PC-3 (cell line): Measurements from ENCODE around the gene PTGES. TPM values are rescaled to one million over a fixed set of nuclear protein-coding genes. Genes with fewer than 3 reads are reported as not detected.

Experiments used
- ATAC-seq: fragments of 200-7000 bp; cut with Tn5 transposase; 2 replicates; pipeline ENCODE4 v1.9.1; 2020; ENCODE audit warnings: mild to moderate bottlenecking, moderate library complexity
- BruUV-seq: library from RNA; stranded (reverse); fragments of 400-500 nt; replicated peaks from 2 replicates; lab custom pipeline; 2021; lab: Mats Ljungman, UMichigan
- CTCF ChIA-PET: fragments of 300-600 bp; sonication (Branson Sonifier 250); formaldehyde crosslinking; loops from one replicate; lab custom pipeline; 2022; ENCODE audit warnings: antibody characterized with exemption; lab: Charles Lee
- POLR2A ChIA-PET: fragments of 300-600 bp; sonication (Branson Sonifier 250); formaldehyde crosslinking; loops from one replicate; lab custom pipeline; 2022; ENCODE audit warnings: antibody characterized with exemption; ENCODE audit not compliant: unreplicated experiment; lab: Charles Lee
- DNase-seq: peaks from one replicate; pipeline ENCODE4 v3.0.0-alpha.2; 2015
- H2AFZ ChIP-seq: fragments of 300-600 bp; sonication (generic); 2 replicates; pipeline ENCODE4 v1.6.0; 2016; ENCODE audit warnings: antibody characterized with exemption, low read length
- H3F3A ChIP-seq: fragments of 300-600 bp; sonication (generic); one replicate; pipeline ENCODE4 v1.6.0; 2017; ENCODE audit warnings: antibody characterized with exemption, low read length, control low read depth, mild to moderate bottlenecking; ENCODE audit not compliant: unreplicated experiment
- H3K27ac ChIP-seq: fragments of 300-600 bp; sonication (generic); 2 replicates; pipeline ENCODE4 v1.5.1; 2016; ENCODE audit warnings: mild to moderate bottlenecking, low read length
- H3K27me3 ChIP-seq: fragments of 300-600 bp; sonication (generic); 2 replicates; pipeline ENCODE4 v1.6.1; 2016; ENCODE audit warnings: low read length, mixed read lengths
- H3K36me3 ChIP-seq: fragments of 300-600 bp; sonication (generic); 2 replicates; pipeline ENCODE4 v1.6.1; 2016; ENCODE audit warnings: low read depth, mixed run types, low read length, mixed read lengths
- H3K4me1 ChIP-seq: fragments of 300-600 bp; sonication (generic); 2 replicates; pipeline ENCODE4 v1.5.1; 2016; ENCODE audit warnings: low read length; ENCODE audit not compliant: insufficient read depth
- H3K4me2 ChIP-seq: fragments of 300-600 bp; sonication (generic); 2 replicates; pipeline ENCODE4 v1.6.0; 2016; ENCODE audit warnings: low read length
- H3K4me3 ChIP-seq: fragments of 300-600 bp; sonication (generic); 2 replicates; pipeline ENCODE4 v1.5.1; 2016; ENCODE audit warnings: mild to moderate bottlenecking, low read length, mixed read lengths
- H3K79me2 ChIP-seq: fragments of 300-600 bp; sonication (generic); 2 replicates; pipeline ENCODE4 v1.6.1; 2017; ENCODE audit warnings: low read length, mixed read lengths
- H3K9ac ChIP-seq: fragments of 300-600 bp; sonication (generic); 2 replicates; pipeline ENCODE4 v1.6.0; 2016; ENCODE audit warnings: mild to moderate bottlenecking, low read length
- H3K9me2 ChIP-seq: fragments of 300-600 bp; sonication (generic); replicated peaks from 2 replicates; pipeline ENCODE4 v1.6.1; 2016; ENCODE audit warnings: mixed run types, low read length, mixed read lengths
- H3K9me3 ChIP-seq: fragments of 300-600 bp; sonication (generic); 2 replicates; pipeline ENCODE4 v1.6.1; 2016; ENCODE audit warnings: low read length, mixed read lengths
- H4K20me1 ChIP-seq: fragments of 300-600 bp; sonication (generic); 2 replicates; pipeline ENCODE4 v1.6.1; 2016; ENCODE audit warnings: low read length, mixed read lengths
- EZH2 ChIP-seq: fragments of 300-600 bp; sonication (generic); IDR thresholded peaks from one replicate; pipeline ENCODE4 v1.6.1; 2017; ENCODE audit warnings: antibody characterized with exemption, mild to moderate bottlenecking, low read length; ENCODE audit not compliant: unreplicated experiment
- EZH2phosphoT487 ChIP-seq: fragments of 300-600 bp; sonication (generic); IDR thresholded peaks from 2 replicates; pipeline ENCODE4 v1.6.1; 2018; ENCODE audit warnings: mild to moderate bottlenecking, antibody characterized with exemption, low read length, borderline replicate concordance
- intact Hi-C: fragments of 100-400 bp; cut with micrococcal nuclease; formaldehyde crosslinking; loops from 2 replicates; pipeline ENCODE4 v1.9.0; 2023
- total RNA-seq: library from RNA; depleted of rRNA; stranded (reverse); fragments of >200 nt; gene quantifications from 2 replicates; pipeline ENCODE4 v1.2.3, GENCODE V29; 2014
- TF ChIP-seq, protein P1 (sequence below): fragments of 300-600 bp; sonication (generic); conservative IDR thresholded peaks from 2 replicates; pipeline ENCODE4 v1.5.1; 2017; ENCODE audit warnings: antibody characterized with exemption, low read depth, mild to moderate bottlenecking, low read length

PTGES gene
- total RNA-seq, 1 experiment from 2014 or later = 21.0 TPM

DNA sequence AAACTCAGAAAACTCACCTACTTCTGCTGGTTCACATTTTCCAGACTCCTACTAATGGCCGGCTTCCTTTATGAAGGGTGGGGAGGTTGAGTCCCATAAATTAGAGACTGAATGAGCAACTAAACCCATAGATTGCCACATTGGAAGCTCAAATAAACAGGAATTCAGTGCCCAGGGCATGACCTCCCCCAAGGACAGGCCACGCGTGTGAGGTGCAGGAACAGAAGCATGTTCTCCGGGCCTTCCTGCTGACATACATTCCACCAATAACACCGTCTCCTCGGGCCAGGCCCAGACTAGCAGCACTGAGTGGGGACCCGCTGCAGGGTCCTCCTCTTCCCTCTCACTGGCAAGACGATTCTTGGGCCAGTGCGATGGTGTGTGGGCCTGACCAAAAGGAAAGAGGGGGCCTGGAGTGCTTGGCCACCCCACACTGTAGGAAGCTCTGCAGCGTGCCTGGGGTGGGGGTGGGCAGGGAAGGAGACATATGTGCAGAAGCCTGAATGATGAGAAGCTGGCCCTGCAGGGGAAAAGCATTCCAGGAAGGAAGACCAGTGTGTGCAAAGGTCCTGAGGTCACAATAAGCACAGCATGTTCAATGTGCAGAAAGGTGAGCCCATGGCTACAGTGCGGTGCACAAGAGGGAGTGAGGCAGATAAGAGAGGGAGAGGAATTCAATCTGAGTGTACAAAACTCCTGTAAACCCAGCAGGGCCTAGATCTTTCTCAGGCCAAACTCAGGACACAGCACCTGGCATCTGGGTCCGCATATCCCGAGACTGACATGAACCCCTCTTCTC, 12.0 kb downstream of the PTGES start:
- Histone ChIP-seq H3K79me2 (no peaks in the 10 kb centered on the region), H4K20me1 (no peaks in the 10 kb centered on the region), H3K4me3 (no peak overlapping the region), H3K4me1 (peaks cover 4% of the 10 kb centered on the region; the same call in 1 of the 2 replicates), H3F3A (no peaks in the 10 kb centered on the region), H3K9me3 (no peaks in the 10 kb centered on the region), H3K27me3 (no peaks in the 10 kb centered on the region), H3K27ac (no peak overlapping the region), H3K9ac (no peak overlapping the region), H3K9me2 (no peaks in the 10 kb centered on the region), H2AFZ (no peak overlapping the region), H3K4me2 (no peak overlapping the region), H3K36me3 (no peaks in the 10 kb centered on the region)
- DNase-seq (no peak), ATAC-seq (no peak)
- CTCF ChIA-PET = no interaction called here
- TF ChIP-seq, protein P1, sequence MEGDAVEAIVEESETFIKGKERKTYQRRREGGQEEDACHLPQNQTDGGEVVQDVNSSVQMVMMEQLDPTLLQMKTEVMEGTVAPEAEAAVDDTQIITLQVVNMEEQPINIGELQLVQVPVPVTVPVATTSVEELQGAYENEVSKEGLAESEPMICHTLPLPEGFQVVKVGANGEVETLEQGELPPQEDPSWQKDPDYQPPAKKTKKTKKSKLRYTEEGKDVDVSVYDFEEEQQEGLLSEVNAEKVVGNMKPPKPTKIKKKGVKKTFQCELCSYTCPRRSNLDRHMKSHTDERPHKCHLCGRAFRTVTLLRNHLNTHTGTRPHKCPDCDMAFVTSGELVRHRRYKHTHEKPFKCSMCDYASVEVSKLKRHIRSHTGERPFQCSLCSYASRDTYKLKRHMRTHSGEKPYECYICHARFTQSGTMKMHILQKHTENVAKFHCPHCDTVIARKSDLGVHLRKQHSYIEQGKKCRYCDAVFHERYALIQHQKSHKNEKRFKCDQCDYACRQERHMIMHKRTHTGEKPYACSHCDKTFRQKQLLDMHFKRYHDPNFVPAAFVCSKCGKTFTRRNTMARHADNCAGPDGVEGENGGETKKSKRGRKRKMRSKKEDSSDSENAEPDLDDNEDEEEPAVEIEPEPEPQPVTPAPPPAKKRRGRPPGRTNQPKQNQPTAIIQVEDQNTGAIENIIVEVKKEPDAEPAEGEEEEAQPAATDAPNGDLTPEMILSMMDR = no peak
- TF ChIP-seq EZH2phosphoT487 (no peak), EZH2 (no peak)
- intact Hi-C loops = no loop called here
- BruUV-seq = no TSS peak
- POLR2A ChIA-PET = no interaction called here

DNA sequence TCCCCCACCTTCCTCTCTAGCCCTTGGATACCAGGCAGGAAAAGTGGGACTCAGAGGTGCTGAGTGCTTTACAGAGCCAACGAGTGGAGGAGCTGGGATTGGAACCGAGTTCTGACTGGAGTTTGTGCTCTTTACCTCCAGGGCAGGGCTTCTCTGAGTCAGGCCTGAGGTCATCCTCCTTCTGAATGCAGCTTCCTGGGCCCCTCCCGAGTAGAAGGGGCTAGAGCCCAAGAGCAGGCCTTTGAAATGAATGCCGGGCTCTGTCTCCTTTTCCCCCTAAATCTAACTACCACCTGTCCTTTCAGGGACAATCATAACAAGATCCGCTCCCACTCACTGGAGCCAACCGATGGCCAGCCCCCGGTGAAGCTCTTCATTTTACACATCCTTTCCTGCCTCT, 12.7 kb downstream of the PTGES start:
- POLR2A ChIA-PET = no interaction called here
- H4K20me1 ChIP-seq = no peaks in the 10 kb centered on the region
- no peaks in the 10 kb centered on the region for H3K9me2 ChIP-seq
- H3K9ac ChIP-seq = no peak overlapping the region
- no TSS peak for BruUV-seq
- peaks cover 4% of the 10 kb centered on the region; the same call in 1 of the 2 replicates for H3K4me1 ChIP-seq
- no peaks in the 10 kb centered on the region for H3K9me3 ChIP-seq
- H3K27ac ChIP-seq = no peak overlapping the region
- no peak overlapping the region for H2AFZ ChIP-seq
- H3K36me3 ChIP-seq = no peaks in the 10 kb centered on the region
- H3K4me2 ChIP-seq = no peak overlapping the region
- DNase-seq (no peak), ATAC-seq (no peak)
- intact Hi-C loops = no loop called here
- no peak for TF ChIP-seq EZH2phosphoT487
- TF ChIP-seq, protein P1 = no peak
- no peak for TF ChIP-seq EZH2
- H3K79me2 ChIP-seq = no peaks in the 10 kb centered on the region
- CTCF ChIA-PET = no interaction called here
- no peaks in the 10 kb centered on the region for H3K27me3 ChIP-seq
- H3K4me3 ChIP-seq = no peak overlapping the region
- H3F3A ChIP-seq = no peaks in the 10 kb centered on the region

DNA sequence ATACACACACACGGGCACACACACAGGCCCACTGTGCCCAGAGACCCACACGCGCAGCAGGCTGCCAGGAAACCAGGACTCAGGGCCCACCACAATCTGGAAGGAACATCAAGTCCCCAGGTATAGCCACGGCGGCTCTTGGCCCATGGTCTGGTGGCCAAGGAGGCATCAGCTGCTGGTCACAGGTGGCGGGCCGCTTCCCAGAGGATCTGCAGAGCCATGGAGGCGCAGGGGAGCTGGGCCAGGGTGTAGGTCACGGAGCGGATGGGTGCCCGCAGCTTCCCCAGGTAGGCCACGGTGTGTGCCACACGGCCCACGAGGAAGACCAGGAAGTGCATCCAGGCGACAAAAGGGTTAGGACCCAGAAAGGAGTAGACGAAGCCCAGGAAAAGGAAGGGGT, 13.4 kb downstream of the PTGES start:
- Histone ChIP-seq H3K9ac (no peak overlapping the region), H3K36me3 (no peaks in the 10 kb centered on the region), H3K27me3 (no peaks in the 10 kb centered on the region), H3K9me2 (no peaks in the 10 kb centered on the region), H3K79me2 (no peaks in the 10 kb centered on the region), H3F3A (no peaks in the 10 kb centered on the region), H2AFZ (no peak overlapping the region), H3K4me3 (no peak overlapping the region), H4K20me1 (no peaks in the 10 kb centered on the region), H3K4me1 (peaks cover 4% of the 10 kb centered on the region; the same call in 1 of the 2 replicates), H3K9me3 (no peaks in the 10 kb centered on the region), H3K27ac (no peak overlapping the region), H3K4me2 (no peak overlapping the region)
- POLR2A ChIA-PET = no interaction called here
- TF ChIP-seq, protein P1 = no peak
- TF ChIP-seq EZH2 = no peak
- no peak for TF ChIP-seq EZH2phosphoT487
- BruUV-seq = no TSS peak
- no peak for DNase-seq
- ATAC-seq = no peak
- CTCF ChIA-PET = no interaction called here
- intact Hi-C loops = no loop called here
